HCT116 (cell line): ENCODE measurements around the gene NXPH1. TPM values are rescaled to one million over a fixed set of nuclear protein-coding genes. Genes with fewer than 3 reads are reported as not detected.

Experiments
- ATAC-seq: fragments of 200-7000 bp; cut with Tn5 transposase; 2 replicates; pipeline ENCODE4 v1.9.1; 2020; ENCODE audit warnings: mild to moderate bottlenecking, moderate library complexity
- BruUV-seq: library from RNA; stranded (reverse); fragments of 400-500 nt; replicated peaks from 2 replicates; lab custom pipeline; 2021; lab: Mats Ljungman, UMichigan
- CTCF ChIA-PET: fragments of 300-600 bp; sonication (Branson Sonifier 250); formaldehyde crosslinking; loops from one replicate; lab custom pipeline; 2021; ENCODE audit warnings: antibody characterized with exemption; lab: Charles Lee
- POLR2A ChIA-PET: fragments of 300-600, 350-600 bp; sonication (Branson Sonifier 250); formaldehyde crosslinking; loops from one replicate; lab custom pipeline; 2021; ENCODE audit warnings: antibody characterized with exemption; lab: Charles Lee
- RAD21 ChIA-PET, 2 experiments: fragments of 300-600 bp; sonication (Branson Sonifier 250); formaldehyde crosslinking; loops; one replicate each; lab custom pipeline; 2023; ENCODE audit warnings: low total read pairs in 2 of 2; ENCODE audit not compliant: uncharacterized antibody in 2 of 2, unreplicated experiment in 2 of 2, low non-redundant PET in 1 of 2; lab: Charles Lee
- DNase-seq: peaks from one replicate; pipeline ENCODE4 v3.0.0-alpha.2; 2010; ENCODE audit warnings: low read depth, low spot score
- H2AFZ ChIP-seq: fragments of 200-600 bp; shearing (Covaris generic), sonication (generic); 2 replicates; pipeline ENCODE4 v1.6.1; 2017; ENCODE audit warnings: low read depth, mixed run types, mixed read lengths, antibody characterized with exemption, low read length; ENCODE audit not compliant: poor library complexity, severe bottlenecking
- H3K27ac ChIP-seq: 2 replicates; pipeline ENCODE4 v1.5.1; 2012; ENCODE audit warnings: low read depth, low read length
- H3K27me3 ChIP-seq: fragments of 200-600 bp; sonication (generic); 2 replicates; pipeline ENCODE4 v1.6.1; 2016; ENCODE audit warnings: mixed run types, low read length, mixed read lengths; ENCODE audit not compliant: insufficient read depth
- H3K36me3 ChIP-seq, 2 experiments: fragments of 200-500 bp in 1 of 2; fragments of 200-600 bp in 1 of 2; sonication (Bioruptor generic) in 1 of 2; sonication (generic) in 1 of 2; 2 replicates each; pipeline versions ENCODE4 v1.5.1 to v1.6.1; 2014 to 2016; ENCODE audit warnings: low read length in 2 of 2, inconsistent platforms in 1 of 2, mixed read lengths in 1 of 2, mixed run types in 1 of 2; ENCODE audit not compliant: insufficient read depth in 2 of 2, control insufficient read depth in 1 of 2
- H3K4me1 ChIP-seq, 2 experiments: fragments of 200-600 bp in 1 of 2; sonication (generic) in 1 of 2; 2 replicates each; pipeline versions ENCODE4 v1.5.1 to v1.6.1; 2012 to 2017; ENCODE audit warnings: low read length in 2 of 2, inconsistent platforms in 1 of 2, mild to moderate bottlenecking in 1 of 2, mixed read lengths in 1 of 2, mixed run types in 1 of 2, moderate library complexity in 1 of 2; ENCODE audit not compliant: insufficient read depth in 2 of 2, control insufficient read depth in 1 of 2
- H3K4me2 ChIP-seq: fragments of 200-600 bp; sonication (generic); 2 replicates; pipeline ENCODE4 v1.6.1; 2017; ENCODE audit warnings: mixed run types, low read length, mixed read lengths
- H3K4me3 ChIP-seq, 2 experiments: fragments of 200-600 bp in 1 of 2; sonication (generic) in 1 of 2; replicated peaks in 1 of 2; 2 replicates each; pipeline ENCODE4 v1.5.1; 2011 to 2016; ENCODE audit warnings: low read length in 2 of 2, control low read depth in 1 of 2, low read depth in 1 of 2, mild to moderate bottlenecking in 1 of 2, mixed read lengths in 1 of 2, mixed run types in 1 of 2
- H3K79me2 ChIP-seq: fragments of 200-600 bp; sonication (generic); 2 replicates; pipeline ENCODE4 v1.6.1; 2017; ENCODE audit warnings: mild to moderate bottlenecking, mixed run types, low read length, moderate library complexity, mixed read lengths; ENCODE audit not compliant: insufficient read depth
- H3K9ac ChIP-seq: fragments of 200-600 bp; sonication (generic); 2 replicates; pipeline ENCODE4 v1.6.1; 2016; ENCODE audit warnings: low read length, mixed read lengths
- H3K9me2 ChIP-seq: fragments of 200-600 bp; sonication (generic), shearing (Covaris generic); 2 replicates; pipeline ENCODE4 v1.6.1; 2017; ENCODE audit warnings: mixed run types, mild to moderate bottlenecking, moderate library complexity; ENCODE audit not compliant: insufficient read depth
- H3K9me3 ChIP-seq, 2 experiments: fragments of 200-500 bp in 1 of 2; fragments of 200-600 bp in 1 of 2; sonication (Bioruptor generic) in 1 of 2; sonication (generic) in 1 of 2; 2 replicates each; pipeline ENCODE4 v1.6.1; 2014 to 2017; ENCODE audit warnings: low read length in 2 of 2, mixed read lengths in 2 of 2, inconsistent platforms in 1 of 2, low read depth in 1 of 2, mild to moderate bottlenecking in 1 of 2, mixed run types in 1 of 2, moderate library complexity in 1 of 2; ENCODE audit not compliant: control insufficient read depth in 1 of 2, insufficient read depth in 1 of 2
- H4K20me1 ChIP-seq: fragments of 200-600 bp; sonication (generic), shearing (Covaris generic); 2 replicates; pipeline ENCODE4 v1.6.1; 2017; ENCODE audit warnings: mixed run types, mild to moderate bottlenecking, moderate library complexity; ENCODE audit not compliant: insufficient read depth
- ELF1 ChIP-seq: IDR thresholded peaks from 2 replicates; pipeline ENCODE4 v1.6.1; 2012; ENCODE audit warnings: low read depth, borderline replicate concordance
- EZH2 ChIP-seq: fragments of 200-600 bp; sonication (generic); IDR thresholded peaks from 2 replicates; pipeline ENCODE4 v1.6.1; 2017; ENCODE audit warnings: antibody characterized with exemption, mixed run types
- FOSL1 ChIP-seq: IDR thresholded peaks from 2 replicates; pipeline ENCODE4 v1.6.1; 2012; ENCODE audit warnings: low read depth
- JUND ChIP-seq: IDR thresholded peaks from 2 replicates; pipeline ENCODE4 v1.6.1; 2012
- POLR2A ChIP-seq: IDR thresholded peaks from 2 replicates; pipeline ENCODE4 v1.7.0; 2011; ENCODE audit warnings: borderline replicate concordance; ENCODE audit not compliant: insufficient read depth, insufficient read length; ENCODE audit errors: extremely low read depth
- RAD21 ChIP-seq: IDR thresholded peaks from 2 replicates; pipeline ENCODE4 v1.6.1; 2012; ENCODE audit warnings: low read depth, mild to moderate bottlenecking
- SP1 ChIP-seq: IDR thresholded peaks from 2 replicates; pipeline ENCODE4 v1.6.1; 2012; ENCODE audit warnings: low read depth
- ZNF274 ChIP-seq: fragments of 200-500 bp; sonication (Bioruptor generic); IDR thresholded peaks from 2 replicates; pipeline ENCODE4 v1.6.1; 2014; ENCODE audit warnings: mild to moderate bottlenecking, low read depth, low read length, inconsistent platforms
- intact Hi-C: fragments of 100-400 bp; cut with micrococcal nuclease; formaldehyde crosslinking; loops from 2 replicates; pipeline ENCODE4 v1.10.0; 2022
- total RNA-seq: library from RNA; stranded (reverse); gene quantifications from one replicate; pipeline ENCODE4 v1.2.1, GENCODE V29; 2021; ENCODE audit not compliant: unreplicated experiment
- TF ChIP-seq, protein P1 (sequence below): IDR thresholded peaks from 2 replicates; pipeline ENCODE4 v1.6.1; 2012; ENCODE audit warnings: low read depth

NXPH1 gene
- total RNA-seq, 1 experiment from 2014 or later, result 0.17 TPM

DNA sequence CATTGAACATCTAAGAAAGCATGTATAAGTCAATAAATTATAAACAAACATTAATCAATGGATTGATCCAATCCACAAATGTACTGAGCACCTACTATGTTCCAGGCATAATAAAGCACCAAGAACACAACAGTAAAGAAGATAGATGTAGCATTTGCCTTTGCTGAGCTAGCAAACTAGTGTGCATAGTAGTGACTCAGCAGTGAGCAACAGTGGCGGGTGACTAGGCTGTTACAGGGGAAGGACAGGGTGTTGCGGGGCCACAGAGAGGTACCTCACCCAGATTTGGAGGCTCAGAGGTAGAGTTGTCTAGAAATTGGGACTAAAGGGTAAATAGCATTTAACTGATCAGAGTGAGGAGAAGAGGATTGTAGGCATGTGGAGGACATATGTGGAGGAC, 83.6 kb downstream of the NXPH1 start:
- Histone ChIP-seq H2AFZ (no peak overlapping the region), H3K4me3 (no peak overlapping the region), H3K9me2 (no peaks in the 10 kb centered on the region), H3K27me3 (0 out of 2 replicates have a peak, but pooled peaks cover 4% of the 10 kb centered on the region), H3K4me1 (no peaks in the 10 kb centered on the region; a peak in 1 of 4 replicates), H3K27ac (no peak overlapping the region), H3K79me2 (no peaks in the 10 kb centered on the region), H3K9me3 (no peaks in the 10 kb centered on the region), H4K20me1 (no peaks in the 10 kb centered on the region), H3K9ac (no peak overlapping the region), H3K4me2 (no peak overlapping the region), H3K36me3 (no peaks in the 10 kb centered on the region)
- ChIA-PET POLR2A (no interaction called here), CTCF (no interaction called here), RAD21 (no interaction called here)
- intact Hi-C loops, result no loop called here
- TF ChIP-seq ELF1 (no peak), SP1 (no peak), POLR2A (no peak), FOSL1 (0 out of 2 replicates have a peak, but pooled peaks have one; percentile 8), ZNF274 (no peak), RAD21 (no peak), JUND (no peak), EZH2 (no peak)
- TF ChIP-seq, protein P1, sequence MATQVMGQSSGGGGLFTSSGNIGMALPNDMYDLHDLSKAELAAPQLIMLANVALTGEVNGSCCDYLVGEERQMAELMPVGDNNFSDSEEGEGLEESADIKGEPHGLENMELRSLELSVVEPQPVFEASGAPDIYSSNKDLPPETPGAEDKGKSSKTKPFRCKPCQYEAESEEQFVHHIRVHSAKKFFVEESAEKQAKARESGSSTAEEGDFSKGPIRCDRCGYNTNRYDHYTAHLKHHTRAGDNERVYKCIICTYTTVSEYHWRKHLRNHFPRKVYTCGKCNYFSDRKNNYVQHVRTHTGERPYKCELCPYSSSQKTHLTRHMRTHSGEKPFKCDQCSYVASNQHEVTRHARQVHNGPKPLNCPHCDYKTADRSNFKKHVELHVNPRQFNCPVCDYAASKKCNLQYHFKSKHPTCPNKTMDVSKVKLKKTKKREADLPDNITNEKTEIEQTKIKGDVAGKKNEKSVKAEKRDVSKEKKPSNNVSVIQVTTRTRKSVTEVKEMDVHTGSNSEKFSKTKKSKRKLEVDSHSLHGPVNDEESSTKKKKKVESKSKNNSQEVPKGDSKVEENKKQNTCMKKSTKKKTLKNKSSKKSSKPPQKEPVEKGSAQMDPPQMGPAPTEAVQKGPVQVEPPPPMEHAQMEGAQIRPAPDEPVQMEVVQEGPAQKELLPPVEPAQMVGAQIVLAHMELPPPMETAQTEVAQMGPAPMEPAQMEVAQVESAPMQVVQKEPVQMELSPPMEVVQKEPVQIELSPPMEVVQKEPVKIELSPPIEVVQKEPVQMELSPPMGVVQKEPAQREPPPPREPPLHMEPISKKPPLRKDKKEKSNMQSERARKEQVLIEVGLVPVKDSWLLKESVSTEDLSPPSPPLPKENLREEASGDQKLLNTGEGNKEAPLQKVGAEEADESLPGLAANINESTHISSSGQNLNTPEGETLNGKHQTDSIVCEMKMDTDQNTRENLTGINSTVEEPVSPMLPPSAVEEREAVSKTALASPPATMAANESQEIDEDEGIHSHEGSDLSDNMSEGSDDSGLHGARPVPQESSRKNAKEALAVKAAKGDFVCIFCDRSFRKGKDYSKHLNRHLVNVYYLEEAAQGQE, result no peak
- no peak for ATAC-seq
- DNase-seq, result no peak
- no TSS peak for BruUV-seq
